Measurements from ENCODE around the gene CBLB.

GRCh38 chr3:105747060-105747541, 121.7 kb downstream of the CBLB start:
- no peak for TF ChIP-seq CTCF (conservative IDR thresholded peaks at IDR 0.05; ENCODE audit: low read depth, low read length)
- TF ChIP-seq CEBPB (IDR thresholded peaks at IDR 0.05; ENCODE audit: low read depth, low read length): no peak
- no peak for TF ChIP-seq POLR2A (IDR thresholded peaks at IDR 0.05; ENCODE audit: low read depth, low read length)
- TF ChIP-seq USF2 (IDR thresholded peaks at IDR 0.05; ENCODE audit: low read depth, low read length): no peak
- TF ChIP-seq RAD21 (IDR thresholded peaks at IDR 0.05; ENCODE audit: low read length): no peak
